A673 (cell line): ENCODE measurements around the gene CKS2. TPM values are rescaled to one million over a fixed set of nuclear protein-coding genes. Genes with fewer than 3 reads are reported as not detected.

Experiments used
- BruUV-seq: library from RNA; stranded (reverse); fragments of 400-500 nt; replicated peaks from 2 replicates; lab custom pipeline; 2021; lab: Mats Ljungman, UMichigan
- CTCF ChIA-PET: fragments of 300-600 bp; sonication (Branson Sonifier 250); formaldehyde crosslinking; loops from one replicate; lab custom pipeline; 2022; ENCODE audit warnings: antibody characterized with exemption; lab: Charles Lee
- POLR2A ChIA-PET: fragments of 300-600 bp; sonication (Branson Sonifier 250); formaldehyde crosslinking; loops from one replicate; lab custom pipeline; 2022; ENCODE audit warnings: antibody characterized with exemption; ENCODE audit not compliant: low non-redundant PET; lab: Charles Lee
- DNase-seq: peaks from one replicate; pipeline ENCODE4 v3.0.0-alpha.2; 2015; ENCODE audit warnings: low spot score
- H3K27ac ChIP-seq: fragments of 200-600 bp; sonication (generic); 2 replicates; pipeline ENCODE4 v1.5.1; 2016; ENCODE audit warnings: mixed run types, low read depth, mild to moderate bottlenecking, mixed read lengths, antibody characterized with exemption, low read length; ENCODE audit not compliant: poor library complexity, severe bottlenecking
- H3K27me3 ChIP-seq: fragments of 200-600 bp; sonication (generic); replicated peaks from 2 replicates; pipeline ENCODE4 v1.6.1; 2017; ENCODE audit warnings: mixed run types, low read depth, mild to moderate bottlenecking, mixed read lengths, antibody characterized with exemption, low read length; ENCODE audit not compliant: insufficient read depth, poor library complexity
- H3K36me3 ChIP-seq: fragments of 200-600 bp; sonication (generic); 2 replicates; pipeline ENCODE4 v1.6.1; 2016; ENCODE audit warnings: mixed run types, mild to moderate bottlenecking, mixed read lengths, antibody characterized with exemption, low read length; ENCODE audit not compliant: insufficient read depth, poor library complexity, severe bottlenecking
- H3K4me1 ChIP-seq: fragments of 200-600 bp; sonication (generic); 2 replicates; pipeline ENCODE4 v1.6.1; 2017; ENCODE audit warnings: mixed run types, mild to moderate bottlenecking, mixed read lengths, antibody characterized with exemption, low read length; ENCODE audit not compliant: insufficient read depth, poor library complexity, severe bottlenecking
- H3K4me3 ChIP-seq: fragments of 200-600 bp; sonication (generic); 2 replicates; pipeline ENCODE4 v1.5.1; 2016; ENCODE audit warnings: low read depth, mixed run types, mild to moderate bottlenecking, mixed read lengths, low read length; ENCODE audit not compliant: poor library complexity, severe bottlenecking
- H3K9me3 ChIP-seq: fragments of 200-600 bp; sonication (generic); 2 replicates; pipeline ENCODE4 v1.6.1; 2016; ENCODE audit warnings: mixed run types, low read depth, mild to moderate bottlenecking, mixed read lengths, antibody characterized with exemption, low read length; ENCODE audit not compliant: poor library complexity, severe bottlenecking
- EZH2 ChIP-seq: fragments of 200-600 bp; sonication (generic); IDR thresholded peaks from 2 replicates; pipeline ENCODE4 v1.6.1; 2017; ENCODE audit warnings: borderline replicate concordance, low read depth, mild to moderate bottlenecking, mixed read lengths, antibody characterized with exemption, low read length; ENCODE audit not compliant: poor library complexity, severe bottlenecking
- intact Hi-C: fragments of 100-400 bp; cut with micrococcal nuclease; formaldehyde crosslinking; loops from one replicate; pipeline ENCODE4 v1.10.0; 2022; ENCODE audit not compliant: unreplicated experiment
- total RNA-seq: library from RNA; stranded (reverse); gene quantifications from 2 replicates; pipeline ENCODE4 v1.2.3, GENCODE V29; 2021
- TF ChIP-seq, protein P1 (sequence below): fragments of 300-800, 200-600 bp; sonication (generic); conservative IDR thresholded peaks from 2 replicates; pipeline ENCODE4 v1.5.1; 2017; ENCODE audit warnings: low read depth, mild to moderate bottlenecking, antibody characterized with exemption, low read length, moderate library complexity, mixed read lengths

The CKS2 gene
- total RNA-seq, 1 experiment from 2014 or later = 344 TPM

DNA sequence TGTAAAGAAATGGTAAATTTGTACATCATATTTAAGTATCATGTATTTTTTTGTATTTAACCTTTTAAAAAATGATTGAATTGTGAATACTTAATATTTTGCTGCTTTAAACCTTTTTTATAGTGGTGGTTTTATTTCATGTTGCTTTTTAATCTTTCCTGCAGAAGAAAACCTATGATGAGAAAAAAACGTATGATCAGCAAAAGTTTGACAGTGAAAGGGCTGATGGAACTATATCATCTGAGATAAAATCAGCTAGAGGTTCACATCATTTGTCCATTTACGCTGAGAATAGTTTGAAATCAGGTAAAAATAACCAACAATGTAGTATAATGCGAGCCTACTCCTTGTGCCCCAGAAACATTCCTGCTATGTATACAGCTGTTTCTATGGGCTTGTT lies 14.7 kb downstream of the CKS2 start:
- H3K36me3 ChIP-seq = peaks cover 27% of the 10 kb centered on the region
- H3K27ac ChIP-seq = no peak overlapping the region
- ChIA-PET POLR2A (no interaction called here), CTCF (no interaction called here)
- H3K4me3 ChIP-seq = no peak overlapping the region
- no peaks in the 10 kb centered on the region for H3K27me3 ChIP-seq
- TF ChIP-seq EZH2 = no peak
- TF ChIP-seq, protein P1, sequence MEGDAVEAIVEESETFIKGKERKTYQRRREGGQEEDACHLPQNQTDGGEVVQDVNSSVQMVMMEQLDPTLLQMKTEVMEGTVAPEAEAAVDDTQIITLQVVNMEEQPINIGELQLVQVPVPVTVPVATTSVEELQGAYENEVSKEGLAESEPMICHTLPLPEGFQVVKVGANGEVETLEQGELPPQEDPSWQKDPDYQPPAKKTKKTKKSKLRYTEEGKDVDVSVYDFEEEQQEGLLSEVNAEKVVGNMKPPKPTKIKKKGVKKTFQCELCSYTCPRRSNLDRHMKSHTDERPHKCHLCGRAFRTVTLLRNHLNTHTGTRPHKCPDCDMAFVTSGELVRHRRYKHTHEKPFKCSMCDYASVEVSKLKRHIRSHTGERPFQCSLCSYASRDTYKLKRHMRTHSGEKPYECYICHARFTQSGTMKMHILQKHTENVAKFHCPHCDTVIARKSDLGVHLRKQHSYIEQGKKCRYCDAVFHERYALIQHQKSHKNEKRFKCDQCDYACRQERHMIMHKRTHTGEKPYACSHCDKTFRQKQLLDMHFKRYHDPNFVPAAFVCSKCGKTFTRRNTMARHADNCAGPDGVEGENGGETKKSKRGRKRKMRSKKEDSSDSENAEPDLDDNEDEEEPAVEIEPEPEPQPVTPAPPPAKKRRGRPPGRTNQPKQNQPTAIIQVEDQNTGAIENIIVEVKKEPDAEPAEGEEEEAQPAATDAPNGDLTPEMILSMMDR = no peak
- no peaks in the 10 kb centered on the region for H3K4me1 ChIP-seq
- H3K9me3 ChIP-seq = no peaks in the 10 kb centered on the region
- no peak for DNase-seq
- intact Hi-C loops = no loop called here
- no TSS peak for BruUV-seq

DNA sequence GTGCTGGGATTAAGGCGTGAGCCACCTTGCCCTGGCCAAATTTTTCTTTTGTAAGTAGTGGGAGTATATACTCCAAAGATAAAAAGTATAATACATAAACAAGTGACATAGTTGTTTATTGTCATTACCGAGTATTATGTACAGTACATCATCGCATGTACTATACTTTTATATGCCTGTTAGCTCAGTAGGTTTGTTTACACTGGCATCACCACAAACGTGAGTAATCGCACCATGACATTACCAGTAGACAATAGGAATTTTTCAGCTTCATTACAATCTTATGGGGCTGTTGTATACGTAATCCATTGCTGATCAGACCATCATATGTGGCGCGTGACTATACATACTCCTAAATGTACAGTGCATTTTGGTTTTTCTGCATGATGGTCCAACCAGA lies 17.1 kb downstream of the CKS2 start:
- CTCF ChIA-PET = no interaction called here

DNA sequence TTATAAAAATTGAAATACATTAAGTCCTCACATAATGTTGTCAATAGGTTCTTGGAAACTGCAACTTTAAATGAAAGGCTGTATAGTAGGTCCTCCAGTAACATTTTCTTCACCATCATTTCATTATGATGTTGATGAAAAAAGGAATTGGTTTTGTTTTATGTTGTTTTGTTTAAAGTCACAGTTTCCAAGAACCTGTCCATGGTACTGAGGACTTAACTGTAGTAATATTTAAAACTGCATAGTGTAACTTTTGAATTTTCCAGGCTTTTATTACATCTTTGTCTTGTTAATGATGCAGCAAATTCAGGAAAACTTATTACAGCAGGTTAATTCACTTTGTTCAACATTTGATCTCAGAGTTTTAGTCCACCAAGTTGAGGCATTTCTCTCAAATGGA lies 18.9 kb downstream of the CKS2 start:
- ChIA-PET POLR2A (no interaction called here), CTCF (no interaction called here)
- Histone ChIP-seq H3K27me3 (no peaks in the 10 kb centered on the region), H3K4me3 (no peak overlapping the region), H3K4me1 (no peaks in the 10 kb centered on the region), H3K27ac (no peak overlapping the region), H3K9me3 (no peaks in the 10 kb centered on the region), H3K36me3 (peaks cover 53% of the 10 kb centered on the region)
- DNase-seq = no peak
- TF ChIP-seq EZH2 = no peak
- TF ChIP-seq, protein P1 = no peak
- intact Hi-C loops = no loop called here
- no TSS peak for BruUV-seq

More for the DNA sequence above, 17.1 kb downstream of the CKS2 start:
- Histone ChIP-seq H3K4me3 (no peak overlapping the region), H3K9me3 (no peaks in the 10 kb centered on the region), H3K27me3 (no peaks in the 10 kb centered on the region), H3K36me3 (peaks cover 43% of the 10 kb centered on the region), H3K27ac (no peak overlapping the region), H3K4me1 (no peaks in the 10 kb centered on the region)
- DNase-seq = no peak
- BruUV-seq = no TSS peak
- POLR2A ChIA-PET = no interaction called here
- intact Hi-C loops = no loop called here
- TF ChIP-seq, protein P1 = no peak
- no peak for TF ChIP-seq EZH2
